OCI-LY3 (cell line): ENCODE results near the gene GALNT2.

Experiments used
- EZH2phosphoT487 ChIP-seq: fragments of 200-600 bp; shearing (Covaris generic); IDR thresholded peaks from 2 replicates; pipeline ENCODE4 v1.6.1; 2018; ENCODE audit warnings: antibody characterized with exemption, mixed run types, low read depth
- TF ChIP-seq, protein P1 (sequence below): fragments of 200-600, 300-600 bp; sonication (generic); IDR thresholded peaks from 2 replicates; pipeline ENCODE4 v1.5.1; 2014; ENCODE audit warnings: antibody characterized with exemption, low read length, low read depth

DNA sequence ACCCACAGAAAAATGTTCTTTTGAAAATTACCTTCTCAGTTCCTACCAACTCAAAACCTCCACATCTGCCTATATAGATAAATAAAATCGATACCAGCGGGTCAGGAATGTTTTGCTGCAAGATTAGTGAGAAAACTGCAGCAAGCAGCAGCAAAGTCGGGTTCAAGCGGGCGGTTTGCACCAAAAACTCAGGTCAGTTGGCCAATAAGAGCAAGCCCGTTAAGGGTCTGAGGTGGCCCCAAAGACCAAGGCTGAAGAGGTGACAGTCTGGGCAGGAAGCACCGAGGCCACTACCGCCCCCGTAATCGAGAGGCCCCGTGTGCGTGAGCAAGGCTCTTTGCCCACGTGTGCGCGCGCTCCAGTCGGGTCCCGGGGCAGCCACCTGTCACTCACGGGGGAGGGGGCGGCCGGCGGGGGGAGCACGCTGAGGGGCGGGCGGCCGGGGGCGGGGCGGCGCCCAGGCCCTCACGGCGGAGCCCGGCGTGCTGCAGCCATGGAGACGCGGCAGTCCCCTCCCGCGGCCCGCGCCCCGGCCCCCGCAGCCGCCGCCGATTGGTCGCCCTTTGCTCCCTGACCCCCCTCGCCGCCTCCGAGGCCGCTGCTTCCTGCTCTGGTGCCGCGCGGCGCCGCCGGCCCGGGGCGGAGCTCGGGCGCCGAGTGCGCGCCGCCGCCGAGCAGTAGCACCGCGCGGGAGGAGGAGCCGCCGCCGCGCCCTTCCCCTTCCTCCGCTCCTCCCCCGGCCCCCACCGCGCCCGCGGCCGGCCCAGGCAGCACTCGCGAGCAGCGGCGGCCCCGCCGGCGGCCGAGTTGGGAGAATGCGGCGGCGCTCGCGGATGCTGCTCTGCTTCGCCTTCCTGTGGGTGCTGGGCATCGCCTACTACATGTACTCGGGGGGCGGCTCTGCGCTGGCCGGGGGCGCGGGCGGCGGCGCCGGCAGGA lies at the start of gene GALNT2:
- TF ChIP-seq, protein P1, sequence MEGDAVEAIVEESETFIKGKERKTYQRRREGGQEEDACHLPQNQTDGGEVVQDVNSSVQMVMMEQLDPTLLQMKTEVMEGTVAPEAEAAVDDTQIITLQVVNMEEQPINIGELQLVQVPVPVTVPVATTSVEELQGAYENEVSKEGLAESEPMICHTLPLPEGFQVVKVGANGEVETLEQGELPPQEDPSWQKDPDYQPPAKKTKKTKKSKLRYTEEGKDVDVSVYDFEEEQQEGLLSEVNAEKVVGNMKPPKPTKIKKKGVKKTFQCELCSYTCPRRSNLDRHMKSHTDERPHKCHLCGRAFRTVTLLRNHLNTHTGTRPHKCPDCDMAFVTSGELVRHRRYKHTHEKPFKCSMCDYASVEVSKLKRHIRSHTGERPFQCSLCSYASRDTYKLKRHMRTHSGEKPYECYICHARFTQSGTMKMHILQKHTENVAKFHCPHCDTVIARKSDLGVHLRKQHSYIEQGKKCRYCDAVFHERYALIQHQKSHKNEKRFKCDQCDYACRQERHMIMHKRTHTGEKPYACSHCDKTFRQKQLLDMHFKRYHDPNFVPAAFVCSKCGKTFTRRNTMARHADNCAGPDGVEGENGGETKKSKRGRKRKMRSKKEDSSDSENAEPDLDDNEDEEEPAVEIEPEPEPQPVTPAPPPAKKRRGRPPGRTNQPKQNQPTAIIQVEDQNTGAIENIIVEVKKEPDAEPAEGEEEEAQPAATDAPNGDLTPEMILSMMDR = no peak
- TF ChIP-seq EZH2phosphoT487 = no peak
